Measurements from ENCODE around the gene SAPCD2. TPM values are rescaled to one million over a fixed set of nuclear protein-coding genes. Genes with fewer than 3 reads are reported as not detected.
A peak's percentile ranks its signal among the peaks of the same experiment; 100 is the strongest.

SAPCD2 gene
- total and polyA plus RNA-seq, 2 donors from 2014 or later: 1.7 to 2.3 TPM

DNA sequence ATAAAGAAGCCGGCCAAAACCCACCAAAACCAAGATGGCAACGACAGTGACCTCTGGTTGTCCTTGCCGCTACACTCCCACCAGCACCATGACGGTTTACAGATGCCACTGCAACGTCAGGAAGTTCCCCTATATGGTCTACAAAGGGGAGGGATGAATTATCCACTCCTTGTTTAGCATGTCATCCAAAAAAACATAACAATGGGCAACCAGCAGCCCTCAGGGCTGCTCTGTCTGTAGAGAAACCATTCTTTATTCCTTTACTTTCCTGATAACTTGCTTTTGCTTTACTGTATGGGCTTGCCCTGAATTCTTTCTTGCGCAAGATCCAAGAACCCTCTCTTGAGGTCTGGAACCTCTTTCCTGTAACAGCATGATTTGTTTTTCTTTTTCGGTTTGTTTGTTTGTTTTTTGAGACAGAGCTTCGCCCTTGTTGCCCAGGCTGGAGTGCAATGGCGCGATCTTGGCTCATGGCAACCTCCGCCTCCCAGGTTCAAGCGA is 5.0 kb upstream of the SAPCD2 start:
- FAIRE-seq: no peak
- Histone ChIP-seq H3K9me3 (ENCODE audit: control insufficient read depth in 2 of 3, insufficient read depth in 1 of 3, low read length in 3 of 3) (no peaks in the 10 kb centered on the region), H3K4me1 (ENCODE audit: control insufficient read depth in 2 of 3, insufficient read depth in 2 of 3, low read depth in 1 of 3, low read length in 3 of 3) (peaks cover 0 to 16% (median 4%) of the 10 kb centered on the region in 3 donors), H3K9ac (ENCODE audit: low read length in 3 of 3) (no peak overlapping the region), H3K27me3 (ENCODE audit: control insufficient read depth, insufficient read depth, low read length) (peaks cover 11% of the 10 kb centered on the region), H3K4me3 (ENCODE audit: low read length in 3 of 3) (no peak overlapping the region), H3K36me3 (ENCODE audit: control insufficient read depth in 2 of 3, insufficient read depth in 3 of 3, low read length in 3 of 3) (peaks cover 0 to 9% (median 0%) of the 10 kb centered on the region in 3 donors), H3K27ac (ENCODE audit: low read depth in 2 of 2, low read length in 2 of 2) (no peak overlapping the region)
- intact Hi-C loops (cut with DNase I): no loop called here
- TF ChIP-seq, protein P1, sequence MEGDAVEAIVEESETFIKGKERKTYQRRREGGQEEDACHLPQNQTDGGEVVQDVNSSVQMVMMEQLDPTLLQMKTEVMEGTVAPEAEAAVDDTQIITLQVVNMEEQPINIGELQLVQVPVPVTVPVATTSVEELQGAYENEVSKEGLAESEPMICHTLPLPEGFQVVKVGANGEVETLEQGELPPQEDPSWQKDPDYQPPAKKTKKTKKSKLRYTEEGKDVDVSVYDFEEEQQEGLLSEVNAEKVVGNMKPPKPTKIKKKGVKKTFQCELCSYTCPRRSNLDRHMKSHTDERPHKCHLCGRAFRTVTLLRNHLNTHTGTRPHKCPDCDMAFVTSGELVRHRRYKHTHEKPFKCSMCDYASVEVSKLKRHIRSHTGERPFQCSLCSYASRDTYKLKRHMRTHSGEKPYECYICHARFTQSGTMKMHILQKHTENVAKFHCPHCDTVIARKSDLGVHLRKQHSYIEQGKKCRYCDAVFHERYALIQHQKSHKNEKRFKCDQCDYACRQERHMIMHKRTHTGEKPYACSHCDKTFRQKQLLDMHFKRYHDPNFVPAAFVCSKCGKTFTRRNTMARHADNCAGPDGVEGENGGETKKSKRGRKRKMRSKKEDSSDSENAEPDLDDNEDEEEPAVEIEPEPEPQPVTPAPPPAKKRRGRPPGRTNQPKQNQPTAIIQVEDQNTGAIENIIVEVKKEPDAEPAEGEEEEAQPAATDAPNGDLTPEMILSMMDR (IDR thresholded peaks at IDR 0.05; ENCODE audit: borderline replicate concordance, extremely low read depth, insufficient read depth): no peak
- no peak for DNase-seq

DNA sequence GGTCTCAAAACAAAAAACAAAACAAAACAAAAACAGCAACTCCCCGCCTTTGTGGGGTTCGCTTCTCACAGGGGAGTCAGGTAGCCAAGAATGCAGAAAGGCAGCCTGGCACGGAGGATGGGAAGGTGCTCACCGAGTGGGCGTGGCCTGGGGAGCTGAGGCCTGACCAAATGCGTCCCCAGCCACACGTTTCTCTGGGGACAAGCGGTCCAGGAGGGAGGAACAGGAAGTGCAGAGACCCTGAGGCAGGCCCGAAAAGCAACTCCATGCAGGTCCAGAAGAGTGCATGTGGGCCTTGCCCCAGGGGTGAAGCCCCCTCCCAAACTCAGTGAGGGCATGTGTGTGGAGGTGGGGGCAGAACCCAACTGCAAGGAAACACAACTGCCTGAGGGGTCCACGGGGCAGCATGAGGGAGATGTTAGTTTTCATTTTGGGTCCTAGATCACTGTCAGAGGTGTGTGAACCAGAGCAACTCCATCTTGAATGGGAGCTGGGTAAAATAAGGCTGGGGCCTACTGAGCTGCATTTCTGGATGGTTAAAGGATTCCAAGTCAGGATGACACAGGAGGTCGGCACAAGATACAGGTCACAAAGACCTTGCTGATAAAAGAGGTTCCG is 4.4 kb upstream of the SAPCD2 start:
- FAIRE-seq (no peak), DNase-seq (peak in 2 of 5 donors; percentile 52 to 73)
- intact Hi-C loops (cut with DNase I): no loop called here
- H3K9ac ChIP-seq (ENCODE audit: low read length in 3 of 3): no peak overlapping the region
- H3K27me3 ChIP-seq (ENCODE audit: control insufficient read depth, insufficient read depth, low read length): peaks cover 7% of the 10 kb centered on the region
- no peak overlapping the region for H3K4me3 ChIP-seq (ENCODE audit: low read length in 3 of 3)
- peaks cover 0 to 7% (median 0%) of the 10 kb centered on the region in 3 donors for H3K36me3 ChIP-seq (ENCODE audit: control insufficient read depth in 2 of 3, insufficient read depth in 3 of 3, low read length in 3 of 3)
- H3K9me3 ChIP-seq (ENCODE audit: control insufficient read depth in 2 of 3, insufficient read depth in 1 of 3, low read length in 3 of 3): no peaks in the 10 kb centered on the region
- TF ChIP-seq, protein P1 (IDR thresholded peaks at IDR 0.05; ENCODE audit: borderline replicate concordance, extremely low read depth, insufficient read depth): no peak
- peaks cover 0 to 16% (median 4%) of the 10 kb centered on the region in 3 donors for H3K4me1 ChIP-seq (ENCODE audit: control insufficient read depth in 2 of 3, insufficient read depth in 2 of 3, low read depth in 1 of 3, low read length in 3 of 3)
- H3K27ac ChIP-seq (ENCODE audit: low read depth in 2 of 2, low read length in 2 of 2): no peak overlapping the region

DNA sequence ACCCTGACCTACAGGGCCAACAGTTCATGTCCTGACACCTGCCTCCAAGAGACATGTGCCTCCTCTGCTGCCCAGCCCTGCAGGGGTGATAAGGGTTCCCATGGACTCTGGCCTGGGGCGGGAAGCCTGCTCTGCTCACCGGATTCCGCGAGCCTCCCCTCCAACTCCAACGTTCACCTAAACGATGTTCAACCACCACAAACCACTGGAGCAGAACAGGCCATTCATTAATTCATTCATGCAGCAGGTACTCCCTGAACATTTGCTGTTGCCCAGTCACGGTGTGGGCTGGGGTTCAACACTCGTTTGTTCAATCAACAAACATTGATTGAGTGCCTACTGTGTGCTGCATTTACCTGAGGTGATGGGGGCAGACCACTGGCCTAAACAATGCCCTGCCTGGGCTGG is 3.6 kb upstream of the SAPCD2 start:
- no peak for FAIRE-seq
- intact Hi-C loops (cut with DNase I): no loop called here

More for the DNA sequence above, 3.6 kb upstream of the SAPCD2 start:
- H3K27me3 ChIP-seq (ENCODE audit: control insufficient read depth, insufficient read depth, low read length): no peaks in the 10 kb centered on the region
- H3K27ac ChIP-seq (ENCODE audit: low read depth in 2 of 2, low read length in 2 of 2): no peak overlapping the region
- H3K9me3 ChIP-seq (ENCODE audit: control insufficient read depth in 2 of 3, insufficient read depth in 1 of 3, low read length in 3 of 3): no peaks in the 10 kb centered on the region
- no peak overlapping the region for H3K4me3 ChIP-seq (ENCODE audit: low read length in 3 of 3)
- peaks cover 0 to 16% (median 4%) of the 10 kb centered on the region in 3 donors for H3K4me1 ChIP-seq (ENCODE audit: control insufficient read depth in 2 of 3, insufficient read depth in 2 of 3, low read depth in 1 of 3, low read length in 3 of 3)
- H3K9ac ChIP-seq (ENCODE audit: low read length in 3 of 3): no peak overlapping the region
- peak in 1 of 5 donors; percentile 38 for DNase-seq
- H3K36me3 ChIP-seq (ENCODE audit: control insufficient read depth in 2 of 3, insufficient read depth in 3 of 3, low read length in 3 of 3): no peaks in the 10 kb centered on the region
- TF ChIP-seq, protein P1 (IDR thresholded peaks at IDR 0.05; ENCODE audit: borderline replicate concordance, extremely low read depth, insufficient read depth): no peak
